CD4-positive, alpha-beta T cell treated with Interleukin-15 for 1 hour (primary cell): Measurements from ENCODE around the gene KRTAP9-9.
"Not testable (repeated sequence)": the region's sequence is repeated elsewhere in the genome, so short reads cannot be mapped to it uniquely, and the experiment has no call there.

Source experiments
- DNase-seq: peaks from one replicate; pipeline ENCODE4 v3.0.0-alpha.2; 2020

KRTAP9-9 gene

DNA sequence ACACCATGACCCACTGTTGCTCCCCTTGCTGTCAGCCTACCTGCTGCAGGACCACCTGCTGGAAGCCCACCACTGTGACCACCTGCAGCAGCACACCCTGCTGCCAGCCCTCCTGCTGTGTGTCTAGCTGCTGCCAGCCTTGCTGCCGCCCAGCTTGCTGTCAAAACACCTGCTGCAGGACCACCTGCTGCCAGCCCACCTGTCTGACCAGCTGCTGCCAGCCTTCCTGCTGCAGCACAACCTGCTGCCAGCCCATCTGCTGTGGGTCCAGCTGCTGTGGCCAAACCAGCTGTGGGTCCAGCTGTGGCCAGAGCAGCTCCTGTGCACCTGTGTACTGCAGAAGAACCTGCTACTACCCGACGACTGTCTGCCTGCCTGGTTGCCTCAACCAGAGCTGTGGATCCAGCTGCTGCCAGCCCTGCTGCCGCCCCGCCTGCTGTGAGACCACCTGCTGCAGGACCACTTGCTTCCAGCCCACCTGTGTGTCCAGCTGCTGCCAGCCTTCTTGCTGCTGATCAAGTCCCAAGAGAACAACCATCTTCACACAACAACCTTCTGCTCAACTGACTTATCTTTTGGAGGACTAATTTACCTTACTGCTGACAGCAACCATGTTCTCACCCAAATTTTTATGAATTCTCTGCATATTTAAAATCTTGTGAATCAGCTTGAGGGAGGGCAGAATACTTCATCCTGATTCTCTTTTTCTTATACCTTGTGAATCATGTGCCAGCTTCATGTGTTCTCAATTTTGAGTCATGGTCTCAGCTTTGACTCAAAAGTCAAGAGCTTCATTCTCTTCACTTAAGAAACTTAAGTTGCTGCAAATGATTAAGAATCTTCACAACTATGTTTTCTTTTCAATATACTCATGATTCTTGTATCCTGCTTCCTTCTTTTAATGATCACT is at the start of gene KRTAP9-9:
Gene KRTAP9-9 (plus strand): TSS at position 4 of the 910 bp plus-strand sequence.
- DNase-seq: not testable (repeated sequence)

DNA sequence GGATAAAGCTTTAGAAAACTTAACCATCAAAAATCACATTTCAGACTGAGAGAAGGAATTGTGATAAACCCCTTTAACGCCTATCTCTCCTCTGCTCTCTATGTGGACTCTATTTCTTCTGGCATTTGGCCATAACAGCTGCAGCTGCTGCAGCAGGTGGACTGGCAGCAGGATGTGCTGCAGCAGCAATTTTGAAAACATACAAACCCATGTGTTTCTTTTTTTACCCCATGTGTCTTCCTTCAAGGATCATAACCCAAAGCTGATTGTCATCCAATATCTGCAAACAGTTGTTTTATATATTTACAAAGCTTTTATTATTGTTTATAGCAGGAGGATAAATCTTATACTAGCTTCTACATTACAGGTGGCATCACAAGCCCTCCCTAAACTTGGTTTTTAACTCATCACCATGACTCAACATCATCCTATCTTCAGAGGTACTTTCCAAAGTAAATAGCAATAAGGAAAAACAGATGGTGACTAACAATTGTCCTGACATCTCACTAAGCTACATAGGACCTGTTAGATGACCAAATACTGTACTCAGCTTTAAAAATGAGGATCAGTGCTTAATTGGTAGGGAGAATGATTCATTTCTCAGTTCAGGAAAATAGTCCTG is 43.2 kb upstream of the KRTAP9-9 start:
- no peak for DNase-seq

DNA sequence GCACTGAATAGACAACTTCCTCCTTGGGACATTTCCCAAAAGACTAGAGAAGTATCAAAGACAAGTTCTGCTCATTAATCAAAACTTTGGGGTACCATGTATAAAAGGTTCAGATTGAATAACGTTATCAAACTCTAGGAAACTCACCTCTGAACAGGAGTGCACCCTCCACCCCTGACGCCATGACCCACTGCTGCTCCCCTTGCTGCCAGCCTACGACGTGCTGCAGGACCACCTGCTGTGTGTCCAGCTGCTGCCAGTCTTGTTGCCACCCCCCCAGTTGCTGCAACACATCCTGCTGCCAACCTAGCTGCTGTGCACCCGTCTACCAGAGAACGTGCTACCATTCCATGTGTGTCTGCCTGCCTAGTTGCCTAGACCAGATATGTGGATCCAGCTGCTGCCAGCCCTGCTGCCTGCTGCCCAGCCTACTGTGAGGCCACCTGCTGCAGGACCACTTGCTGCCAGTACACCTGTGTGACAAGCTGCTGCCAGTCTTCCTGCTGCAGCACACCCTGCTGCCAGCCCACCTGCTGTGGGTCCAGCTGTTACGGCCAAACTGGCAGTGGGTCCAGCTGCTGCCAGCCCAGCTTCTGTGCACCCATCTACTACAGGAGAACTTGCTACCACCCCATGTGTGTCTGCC is 42.5 kb upstream of the KRTAP9-9 start:
- no peak for DNase-seq

- no peak for DNase-seq
These were observed 39.5 kb upstream of the KRTAP9-9 start for GRCh38 chr17:41215681-41216080.

DNA sequence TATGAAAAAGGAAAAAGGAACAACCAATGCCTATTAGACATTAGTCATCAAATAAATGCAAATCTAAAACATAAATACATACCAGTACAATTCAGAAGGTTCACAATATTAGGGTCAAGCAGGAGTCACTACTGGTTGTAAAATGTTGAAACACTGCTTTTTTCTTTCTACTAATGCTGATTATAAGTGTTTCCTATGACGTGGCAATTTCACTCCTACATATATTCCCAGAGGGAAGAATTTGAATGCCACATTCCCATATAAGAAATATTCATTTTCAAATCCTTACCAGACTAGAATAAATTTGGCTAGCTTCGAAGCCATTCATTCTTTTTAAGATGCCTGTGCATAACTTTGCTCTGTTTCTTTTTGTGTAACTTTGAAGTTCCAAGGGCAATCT is 31.4 kb upstream of the KRTAP9-9 start:
- no peak for DNase-seq

DNA sequence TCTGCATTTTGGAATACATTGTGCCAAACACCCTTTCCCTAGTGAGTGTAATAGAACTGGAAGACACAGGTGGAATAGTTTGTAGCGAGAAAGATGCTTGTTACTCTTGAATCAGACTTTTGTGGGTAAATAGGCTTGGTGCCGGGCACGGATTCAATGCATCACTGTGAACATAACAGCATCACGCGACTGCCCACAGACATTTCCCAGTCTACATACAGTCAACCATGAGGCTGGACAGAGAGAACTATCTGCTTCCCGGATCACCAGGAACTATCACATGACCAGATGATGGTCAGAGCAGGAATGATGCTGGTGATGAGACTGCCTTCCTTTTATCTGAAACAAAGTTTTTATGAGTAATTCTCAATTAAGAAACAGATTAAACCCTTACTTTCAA is 29.1 kb upstream of the KRTAP9-9 start:
- DNase-seq: no peak

GRCh38 chr17:41226598-41227095 is 28.5 kb upstream of the KRTAP9-9 start, which contains the start of gene KRTAP9-2:
KRTAP9-2 (plus strand) TSS chr17:41226648; CDS start chr17:41226655, 7 bp downstream.
- not testable (repeated sequence) for DNase-seq

DNA sequence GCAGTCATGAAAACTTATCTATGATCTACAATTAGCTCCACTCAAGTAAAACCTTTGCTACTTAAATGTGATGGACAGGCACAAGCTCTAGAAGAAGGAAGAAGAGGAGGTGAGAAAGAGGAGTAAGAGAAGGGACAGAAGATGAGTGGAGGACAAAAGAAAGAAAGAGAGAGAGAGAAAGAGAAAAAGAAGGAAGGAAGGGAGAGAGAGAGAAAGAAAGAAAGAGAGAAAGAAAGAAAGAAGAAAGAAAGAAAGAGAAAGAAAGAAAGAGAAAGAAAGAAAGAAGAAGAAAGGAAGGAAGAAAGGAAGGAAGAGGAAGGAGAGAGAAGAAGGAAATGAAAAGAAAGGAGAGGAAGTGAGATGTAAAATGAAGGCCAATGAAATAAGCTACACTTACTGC is 25.1 kb upstream of the KRTAP9-9 start:
- no peak for DNase-seq

GRCh38 chr17:41231731-41232130 is 23.5 kb upstream of the KRTAP9-9 start:
- DNase-seq: no peak

GRCh38 chr17:41232399-41233105 is 22.6 kb upstream of the KRTAP9-9 start, which contains the start of gene KRTAP9-3:
KRTAP9-3 (plus strand) TSS chr17:41232449; CDS start chr17:41232502, 53 bp downstream.
- not testable (repeated sequence) for DNase-seq

DNA sequence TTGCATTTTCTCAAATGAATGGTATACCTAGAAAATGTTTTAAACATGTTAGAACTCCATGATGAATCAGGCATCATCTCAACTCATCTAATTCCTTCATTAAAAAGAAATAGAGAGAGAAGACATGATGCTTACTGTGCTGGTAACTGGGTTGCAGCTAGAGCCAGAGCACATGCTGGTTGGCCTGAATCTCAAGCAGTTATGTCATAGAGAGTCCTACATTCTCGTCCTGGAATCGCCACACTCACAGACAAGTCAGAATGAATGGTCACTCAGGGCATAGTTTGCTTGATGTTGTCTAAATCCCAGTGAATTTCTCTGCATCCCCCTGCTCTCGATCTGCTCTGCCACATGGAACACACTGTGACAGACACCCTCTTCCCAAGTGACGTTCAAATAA is 18.1 kb upstream of the KRTAP9-9 start:
- DNase-seq: not testable (repeated sequence)

GRCh38 chr17:41237949-41238437 is 17.2 kb upstream of the KRTAP9-9 start, which contains the start of gene KRTAP9-8:
KRTAP9-8 (plus strand) TSS chr17:41237999; CDS start chr17:41238052, 53 bp downstream.
- not testable (repeated sequence) for DNase-seq

GRCh38 chr17:41246995-41247787 is 8.0 kb upstream of the KRTAP9-9 start:
- not testable (repeated sequence) for DNase-seq

DNA sequence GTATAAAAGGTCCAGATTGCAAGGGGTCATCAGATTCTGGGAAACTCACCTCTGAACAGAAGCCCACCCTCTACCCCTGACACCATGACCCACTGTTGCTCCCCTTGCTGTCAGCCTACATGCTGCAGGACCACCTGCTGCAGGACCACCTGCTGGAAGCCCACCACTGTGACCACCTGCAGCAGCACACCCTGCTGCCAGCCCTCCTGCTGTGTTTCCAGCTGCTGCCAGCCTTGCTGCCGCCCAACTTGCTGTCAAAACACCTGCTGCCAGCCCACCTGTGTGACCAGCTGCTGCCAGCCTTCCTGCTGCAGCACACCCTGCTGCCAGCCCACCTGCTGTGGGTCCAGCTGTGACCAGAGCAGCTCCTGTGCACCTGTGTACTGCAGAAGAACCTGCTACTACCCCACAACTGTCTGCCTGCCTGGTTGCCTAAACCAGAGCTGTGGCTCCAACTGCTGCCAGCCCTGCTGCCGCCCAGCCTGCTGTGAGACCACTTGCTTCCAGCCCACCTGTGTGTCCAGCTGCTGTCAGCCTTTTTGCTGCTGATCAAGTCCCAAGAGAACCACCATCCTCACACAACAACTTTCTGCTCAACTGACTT is 5.4 kb upstream of the KRTAP9-9 start, which contains the start of gene KRTAP9-4:
Gene KRTAP9-4 (plus strand): TSS at position 51 of the 604 bp plus-strand sequence. CDS start 34 bp downstream, at position 85.
- not testable (repeated sequence) for DNase-seq

- no peak for DNase-seq
These were observed 3.9 kb upstream of the KRTAP9-9 start for GRCh38 chr17:41251261-41251660.

DNA sequence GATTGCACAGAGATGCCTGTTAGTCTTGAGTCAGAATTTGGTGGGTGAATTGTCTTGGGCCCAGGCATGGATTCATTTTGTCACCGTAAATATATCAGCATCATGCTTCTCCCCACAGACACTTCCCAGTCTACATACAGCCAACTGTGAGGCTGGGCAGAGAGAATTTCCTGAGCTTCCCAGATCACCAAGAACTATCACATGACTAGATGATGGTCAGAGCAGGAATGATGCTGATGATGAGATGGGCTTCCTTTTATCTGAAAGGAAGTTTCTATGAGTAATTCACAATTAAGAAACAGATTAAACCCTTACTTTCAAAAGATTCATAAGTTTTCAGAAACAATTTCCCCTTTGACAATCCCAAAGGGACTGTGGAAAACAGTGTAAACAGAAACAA is 323 bp upstream of the KRTAP9-9 start:
- no peak for DNase-seq

DNA sequence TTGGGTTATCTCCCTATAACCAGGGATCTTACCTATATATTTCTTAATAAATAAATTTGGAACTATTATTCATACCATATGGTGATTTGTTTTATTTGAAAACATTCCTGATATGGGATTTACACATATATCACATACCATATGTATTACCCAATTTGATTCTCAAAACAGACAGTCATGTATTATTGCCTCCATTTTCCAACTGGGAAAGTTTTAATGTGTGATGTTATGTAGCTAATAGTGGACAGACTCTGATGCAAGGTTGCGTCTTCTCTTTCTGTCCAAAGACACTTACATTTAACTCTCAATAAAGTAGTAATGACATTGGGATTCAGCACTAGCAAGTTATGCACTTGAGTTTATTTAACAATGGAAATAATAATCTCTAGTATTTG is 1.1 kb downstream of the KRTAP9-9 start:
- no peak for DNase-seq

DNA sequence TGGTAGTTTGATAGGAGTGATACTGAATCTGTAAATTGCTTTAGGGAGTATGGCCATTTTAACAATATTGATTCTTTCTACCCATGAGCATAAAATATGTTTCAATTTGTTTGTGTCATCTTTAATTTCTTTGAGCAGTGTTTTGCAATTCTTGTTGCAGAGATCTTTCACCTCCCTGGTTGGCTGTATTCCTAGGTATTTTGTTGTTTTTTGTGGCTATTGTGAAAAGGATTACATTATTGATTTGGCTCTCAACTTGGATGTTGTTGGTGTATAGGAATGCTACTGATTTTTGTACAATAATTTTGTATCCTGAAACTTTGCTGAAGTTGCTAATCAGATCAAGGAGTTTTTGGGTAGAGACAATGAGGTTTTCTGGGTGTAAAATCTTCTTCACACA is 3.2 kb downstream of the KRTAP9-9 start:
- no peak for DNase-seq

DNA sequence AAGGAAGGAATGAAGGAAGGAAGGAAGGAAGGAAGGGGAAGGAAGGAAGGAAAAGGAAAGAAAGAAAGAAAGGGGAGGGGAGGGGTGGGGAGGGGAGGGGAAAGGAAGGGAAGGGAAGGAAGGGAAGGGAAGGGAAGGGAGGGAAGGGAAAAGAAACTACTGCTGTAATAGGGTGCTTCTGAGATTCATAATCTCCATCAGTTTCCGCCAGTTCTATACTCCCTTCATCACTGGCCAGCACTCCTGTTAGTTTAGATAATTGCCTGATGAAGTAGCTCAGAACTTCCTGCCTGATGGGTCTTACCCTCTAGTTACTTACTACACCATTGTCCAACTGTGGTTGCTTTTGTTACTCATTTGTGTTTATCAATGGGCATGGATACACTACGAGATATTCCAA is 8.0 kb downstream of the KRTAP9-9 start:
- no peak for DNase-seq

- DNase-seq: no peak
These were observed 9.4 kb downstream of the KRTAP9-9 start for GRCh38 chr17:41264599-41264998.

GRCh38 chr17:41265078-41265477 is 9.9 kb downstream of the KRTAP9-9 start, which contains the start of gene KRTAP9-6:
KRTAP9-6 (plus strand) TSS chr17:41265378; CDS start chr17:41265378, 0 bp downstream.
- no peak for DNase-seq
